Measurements from ENCODE around the gene FGF14. TPM values are rescaled to one million over a fixed set of nuclear protein-coding genes. Genes with fewer than 3 reads are reported as not detected.

FGF14 gene
- total RNA-seq, 4 donors from 2014 or later, result 0.04 to 1.4 (median 0.38) TPM

GRCh38 chr13:101868585-101869469 is 533.0 kb downstream of the FGF14 start:
- no peak overlapping the region for H3K4me3 ChIP-seq (replicated peaks in 1 of 3)
- no peaks in the 10 kb centered on the region for H3K27me3 ChIP-seq
- H3K9me3 ChIP-seq, result no peaks in the 10 kb centered on the region
- no peak overlapping the region for H3K27ac ChIP-seq
- no peak for TF ChIP-seq CTCF (IDR thresholded peaks at IDR 0.05)
- TF ChIP-seq POLR2A (IDR thresholded peaks at IDR 0.05), result no peak
- H3K36me3 ChIP-seq, result no peaks in the 10 kb centered on the region
- 58 to 65% methylated on average over 12 of the region's 12 CpGs for WGBS, 2 donors
- H3K4me1 ChIP-seq, result no peaks in the 10 kb centered on the region
- intact Hi-C loops (cut with DNase I), result no loop called here
- DNase-seq, result no peak

- H3K27me3 ChIP-seq, result no peaks in the 10 kb centered on the region
- no peak for TF ChIP-seq CTCF (IDR thresholded peaks at IDR 0.05)
- no peak for TF ChIP-seq POLR2A (IDR thresholded peaks at IDR 0.05)
- H3K4me3 ChIP-seq (replicated peaks in 1 of 3), result no peak overlapping the region
- H3K36me3 ChIP-seq, result no peaks in the 10 kb centered on the region
- no peak for DNase-seq
- intact Hi-C loops (cut with DNase I), result no loop called here
- H3K4me1 ChIP-seq, result no peaks in the 10 kb centered on the region
- 91 to 92% methylated on average over 4 of the region's 4 CpGs for WGBS, 2 donors
- H3K9me3 ChIP-seq, result no peaks in the 10 kb centered on the region
- no peak overlapping the region for H3K27ac ChIP-seq
These were observed 534.8 kb downstream of the FGF14 start for GRCh38 chr13:101866889-101867581.

GRCh38 chr13:101858860-101859259 is 543.0 kb downstream of the FGF14 start:
- intact Hi-C loops (cut with DNase I), result no loop called here
- no peak for DNase-seq
- no peak for TF ChIP-seq POLR2A (IDR thresholded peaks at IDR 0.05)
- no peak for TF ChIP-seq CTCF (IDR thresholded peaks at IDR 0.05)
- H3K4me1 ChIP-seq, result no peaks in the 10 kb centered on the region
- H3K27me3 ChIP-seq, result no peaks in the 10 kb centered on the region
- H3K4me3 ChIP-seq (replicated peaks in 1 of 3), result no peak overlapping the region
- no peak overlapping the region for H3K27ac ChIP-seq
- no peaks in the 10 kb centered on the region for H3K36me3 ChIP-seq
- H3K9me3 ChIP-seq, result no peaks in the 10 kb centered on the region
- WGBS, 2 donors, result 76 to 82% methylated on average over 5 of the region's 5 CpGs

- no peak for DNase-seq
- no peaks in the 10 kb centered on the region for H3K9me3 ChIP-seq
- no peaks in the 10 kb centered on the region for H3K4me1 ChIP-seq
- no peaks in the 10 kb centered on the region for H3K27me3 ChIP-seq
- no peak overlapping the region for H3K27ac ChIP-seq
- no peak overlapping the region for H3K4me3 ChIP-seq (replicated peaks in 1 of 3)
- WGBS, 2 donors, result 84 to 87% methylated on average over 4 of the region's 4 CpGs
- TF ChIP-seq CTCF (IDR thresholded peaks at IDR 0.05) (no peak), POLR2A (IDR thresholded peaks at IDR 0.05) (no peak)
- intact Hi-C loops (cut with DNase I), result no loop called here
- H3K36me3 ChIP-seq, result no peaks in the 10 kb centered on the region
These were observed 555.1 kb downstream of the FGF14 start for GRCh38 chr13:101846701-101847100.

- Histone ChIP-seq H3K27ac (no peak overlapping the region), H3K4me3 (replicated peaks in 1 of 3) (no peak overlapping the region), H3K9me3 (no peaks in the 10 kb centered on the region), H3K36me3 (no peaks in the 10 kb centered on the region), H3K27me3 (no peaks in the 10 kb centered on the region), H3K4me1 (no peaks in the 10 kb centered on the region)
- no peak for DNase-seq
- intact Hi-C loops (cut with DNase I), result no loop called here
- 81 to 88% methylated on average over 2 of the region's 2 CpGs for WGBS, 2 donors
- TF ChIP-seq CTCF (IDR thresholded peaks at IDR 0.05) (no peak), POLR2A (IDR thresholded peaks at IDR 0.05) (no peak)
These were observed 555.6 kb downstream of the FGF14 start for GRCh38 chr13:101846249-101846648.
